AG09309 (cell line): Measurements from ENCODE around the gene CDHR5.

ENCODE experiments used
- DNase-seq: peaks from one replicate; pipeline ENCODE4 v3.0.0-alpha.2; 2010; ENCODE audit warnings: low read depth
- H3K4me3 ChIP-seq: 2 replicates; pipeline ENCODE4 v1.5.1; 2011; ENCODE audit warnings: mild to moderate bottlenecking, low read depth, low read length, moderate library complexity; ENCODE audit not compliant: control insufficient read depth
- TF ChIP-seq, protein P1 (sequence below): IDR thresholded peaks from 2 replicates; pipeline ENCODE4 v1.5.1; 2011; ENCODE audit warnings: mild to moderate bottlenecking, low read depth, low read length, inconsistent platforms; ENCODE audit not compliant: insufficient read depth, control insufficient read depth; ENCODE audit errors: missing control alignments

The CDHR5 gene

DNA sequence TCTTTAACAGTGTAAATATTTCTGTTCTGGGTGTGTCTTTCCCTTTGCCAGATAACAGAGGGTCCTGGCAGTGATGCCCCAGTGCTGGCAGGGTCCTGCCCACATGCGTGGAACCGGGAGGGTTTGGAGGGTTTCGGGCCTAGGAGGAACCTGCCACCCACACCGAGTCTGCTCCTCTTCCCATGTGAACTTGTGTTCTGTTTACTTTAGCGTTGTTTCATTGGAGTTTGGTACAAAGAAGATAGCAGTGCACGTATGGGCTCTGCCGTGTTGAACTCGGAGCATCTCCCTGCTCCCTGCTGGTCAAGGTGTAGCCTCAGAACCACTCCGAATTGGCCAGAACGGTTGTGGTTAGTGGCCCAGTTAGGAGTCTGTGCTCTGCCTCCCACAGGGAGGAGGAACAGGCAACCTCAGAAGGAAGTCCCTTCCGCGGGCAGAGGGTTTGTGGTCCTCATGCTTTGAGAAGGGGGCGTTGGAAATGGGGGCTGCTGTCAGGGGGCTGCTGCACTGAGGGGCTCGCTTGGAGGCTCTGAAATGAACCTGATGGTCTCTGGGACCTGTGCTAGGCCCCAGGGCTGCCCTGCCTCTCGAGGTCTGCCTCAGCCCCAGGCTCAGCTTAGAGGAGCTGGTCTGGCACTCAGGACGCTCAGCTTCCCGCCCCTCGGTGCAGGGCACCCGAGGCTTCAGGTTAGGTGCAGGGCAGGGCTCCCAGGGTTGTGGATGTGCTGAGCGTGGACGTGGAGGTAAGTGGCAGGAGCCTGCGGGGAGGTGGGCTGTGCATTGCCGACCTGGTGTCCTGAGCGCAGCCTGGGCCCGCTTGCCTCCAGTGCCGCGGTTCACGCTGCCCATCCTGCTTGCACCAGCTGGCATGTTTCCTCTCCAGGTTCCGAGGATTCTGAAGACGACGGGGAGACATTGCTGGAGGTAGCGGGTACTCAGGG is 38.1 kb downstream of the CDHR5 start:
- DNase-seq: no peak
- TF ChIP-seq, protein P1, sequence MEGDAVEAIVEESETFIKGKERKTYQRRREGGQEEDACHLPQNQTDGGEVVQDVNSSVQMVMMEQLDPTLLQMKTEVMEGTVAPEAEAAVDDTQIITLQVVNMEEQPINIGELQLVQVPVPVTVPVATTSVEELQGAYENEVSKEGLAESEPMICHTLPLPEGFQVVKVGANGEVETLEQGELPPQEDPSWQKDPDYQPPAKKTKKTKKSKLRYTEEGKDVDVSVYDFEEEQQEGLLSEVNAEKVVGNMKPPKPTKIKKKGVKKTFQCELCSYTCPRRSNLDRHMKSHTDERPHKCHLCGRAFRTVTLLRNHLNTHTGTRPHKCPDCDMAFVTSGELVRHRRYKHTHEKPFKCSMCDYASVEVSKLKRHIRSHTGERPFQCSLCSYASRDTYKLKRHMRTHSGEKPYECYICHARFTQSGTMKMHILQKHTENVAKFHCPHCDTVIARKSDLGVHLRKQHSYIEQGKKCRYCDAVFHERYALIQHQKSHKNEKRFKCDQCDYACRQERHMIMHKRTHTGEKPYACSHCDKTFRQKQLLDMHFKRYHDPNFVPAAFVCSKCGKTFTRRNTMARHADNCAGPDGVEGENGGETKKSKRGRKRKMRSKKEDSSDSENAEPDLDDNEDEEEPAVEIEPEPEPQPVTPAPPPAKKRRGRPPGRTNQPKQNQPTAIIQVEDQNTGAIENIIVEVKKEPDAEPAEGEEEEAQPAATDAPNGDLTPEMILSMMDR: no peak
- no peak overlapping the region for H3K4me3 ChIP-seq

DNA sequence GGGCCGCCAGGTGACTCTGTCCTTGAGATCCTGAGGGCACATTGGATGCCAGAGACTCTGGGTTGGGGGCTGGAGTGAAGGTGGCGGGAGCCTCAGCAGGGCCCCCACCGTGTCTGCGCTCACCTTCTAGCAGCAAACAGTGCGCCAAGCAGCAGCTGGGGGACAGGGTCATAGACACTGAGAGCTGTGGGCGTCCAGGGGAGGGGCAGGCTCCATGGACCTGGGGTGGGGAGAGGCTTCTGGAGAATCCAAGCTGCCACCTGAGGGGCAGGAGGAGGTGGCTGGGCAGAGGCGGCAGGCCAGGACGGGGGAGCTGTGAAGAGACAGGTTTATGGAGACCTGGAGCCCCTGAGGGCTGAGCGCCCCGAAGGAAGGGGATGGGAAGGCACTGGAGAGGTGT is 40.5 kb downstream of the CDHR5 start:
- TF ChIP-seq, protein P1: no peak
- no peak overlapping the region for H3K4me3 ChIP-seq
- no peak for DNase-seq

DNA sequence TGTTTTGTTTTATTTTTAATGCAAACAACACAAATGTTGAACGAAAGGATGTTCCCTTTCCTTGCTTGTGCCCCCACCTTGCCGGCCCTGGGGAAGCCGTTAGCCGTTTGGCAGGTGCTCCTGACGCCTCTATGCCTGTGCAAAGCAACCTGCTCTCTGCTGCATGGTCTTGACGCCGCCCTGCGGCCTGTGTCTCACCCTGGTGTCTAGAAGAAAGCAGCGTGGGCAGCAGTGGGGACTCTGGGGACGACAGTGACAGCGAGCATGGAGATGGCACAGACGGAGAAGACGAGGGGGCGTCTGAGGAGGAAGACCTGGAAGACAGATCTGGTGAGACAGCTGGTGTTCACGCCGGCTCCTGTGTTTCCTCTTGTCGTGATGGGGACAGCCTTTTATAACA is 43.0 kb downstream of the CDHR5 start:
- no peak overlapping the region for H3K4me3 ChIP-seq
- TF ChIP-seq, protein P1: no peak
- DNase-seq: no peak

DNA sequence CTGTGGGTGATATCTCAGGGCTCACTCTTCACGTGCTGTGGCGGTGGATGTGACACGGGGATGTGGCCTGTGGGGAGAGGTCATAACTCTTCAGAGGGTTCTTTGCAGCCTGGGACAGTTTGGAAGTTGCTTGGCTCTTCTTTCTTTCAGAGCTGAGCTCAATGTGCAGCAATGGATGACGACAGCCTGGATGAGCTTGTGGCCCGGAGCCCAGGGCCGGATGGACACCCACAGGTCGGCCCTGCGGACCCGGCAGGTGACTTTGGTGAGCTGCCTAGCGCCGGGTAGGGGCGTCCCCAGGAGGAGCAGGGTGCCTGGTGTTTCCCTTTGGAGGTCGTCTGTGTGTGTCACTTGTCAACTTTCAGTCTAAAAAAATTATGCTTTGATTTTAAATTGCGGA is 43.4 kb downstream of the CDHR5 start:
- TF ChIP-seq, protein P1: no peak
- no peak overlapping the region for H3K4me3 ChIP-seq
- no peak for DNase-seq

DNA sequence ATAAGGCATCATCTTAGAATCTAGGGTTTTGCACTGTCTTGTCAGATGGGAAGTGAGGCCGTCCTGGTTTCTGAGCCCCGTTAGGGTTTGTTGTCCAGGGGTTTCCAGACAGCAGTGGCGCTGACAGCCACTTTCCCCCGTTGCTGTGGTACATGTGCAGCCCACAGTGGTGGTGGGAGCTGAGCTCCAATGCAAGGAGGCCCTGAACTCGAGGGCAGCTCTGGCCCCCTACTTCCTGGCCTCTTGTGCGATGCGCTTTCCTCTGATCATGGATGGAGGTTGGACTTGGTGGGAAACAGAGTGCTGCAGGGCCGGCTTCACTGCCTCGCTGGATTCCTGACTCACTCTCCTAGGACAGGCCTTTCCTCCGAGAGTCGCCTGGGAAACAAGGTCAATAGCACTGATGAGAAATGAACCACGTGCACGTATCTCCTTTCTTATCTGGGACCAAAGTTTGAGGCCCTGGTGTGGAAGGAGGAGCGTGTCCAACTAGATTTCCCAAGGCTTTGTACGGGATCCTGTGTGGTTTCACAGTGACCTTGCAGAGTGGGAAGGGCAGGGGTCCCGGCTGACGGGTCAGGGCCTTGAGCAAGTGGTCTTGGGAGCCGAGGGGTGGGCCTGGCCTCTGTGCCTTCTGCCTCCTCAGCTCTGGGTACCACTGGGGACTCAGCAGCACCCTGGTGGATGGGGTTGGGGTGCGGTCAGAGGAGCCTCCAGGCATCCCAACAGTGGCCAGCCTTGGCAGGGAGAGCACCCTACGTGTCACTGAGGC is 44.7 kb downstream of the CDHR5 start:
- no peak for DNase-seq
- no peak overlapping the region for H3K4me3 ChIP-seq
- TF ChIP-seq, protein P1: no peak

DNA sequence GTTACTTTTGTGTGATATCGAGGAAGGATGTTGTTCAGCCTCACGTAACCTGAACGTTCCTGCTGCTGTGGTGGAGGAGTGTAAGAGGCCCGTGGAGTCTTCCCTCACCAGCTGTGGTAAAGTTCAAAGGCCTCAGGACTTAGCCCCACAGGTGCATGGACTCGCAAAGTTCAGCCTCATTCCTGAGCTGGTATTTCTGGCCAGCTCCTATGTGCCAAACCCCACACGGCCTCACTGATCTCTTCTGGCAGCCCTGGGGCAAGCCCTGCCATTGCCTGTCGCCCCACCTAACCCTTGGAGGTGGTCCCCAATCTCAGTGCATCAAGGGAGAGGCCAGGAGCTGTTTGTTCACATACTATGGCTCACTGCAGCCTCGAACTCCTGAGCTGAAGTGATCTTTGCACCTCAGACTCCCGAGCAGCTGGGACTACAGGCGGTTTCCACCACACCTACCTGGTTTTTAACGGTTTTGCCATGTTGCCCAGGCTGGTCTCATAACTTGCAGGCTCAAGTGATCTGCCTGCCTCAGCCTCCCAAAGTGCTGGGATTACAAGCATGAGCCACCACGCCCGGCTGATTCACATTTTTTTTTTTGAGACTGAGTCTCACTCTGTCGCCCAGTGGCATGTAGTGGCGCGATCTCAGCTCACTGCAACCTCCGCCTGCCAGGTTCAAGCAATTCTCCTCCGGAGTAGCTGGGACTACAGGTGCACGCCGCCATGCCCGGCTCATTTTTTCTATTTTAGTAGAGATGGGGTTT is 46.3 kb downstream of the CDHR5 start:
- no peak for DNase-seq
- H3K4me3 ChIP-seq: peak overlapping the region; percentile 96; the same call in 1 of the 2 replicates
- TF ChIP-seq, protein P1: no peak
